ENCODE measurements around the gene RTL9.
"Not testable (repeated sequence)": the region's sequence is repeated elsewhere in the genome, so short reads cannot be mapped to it uniquely, and the experiment has no call there.

Gene RTL9

DNA sequence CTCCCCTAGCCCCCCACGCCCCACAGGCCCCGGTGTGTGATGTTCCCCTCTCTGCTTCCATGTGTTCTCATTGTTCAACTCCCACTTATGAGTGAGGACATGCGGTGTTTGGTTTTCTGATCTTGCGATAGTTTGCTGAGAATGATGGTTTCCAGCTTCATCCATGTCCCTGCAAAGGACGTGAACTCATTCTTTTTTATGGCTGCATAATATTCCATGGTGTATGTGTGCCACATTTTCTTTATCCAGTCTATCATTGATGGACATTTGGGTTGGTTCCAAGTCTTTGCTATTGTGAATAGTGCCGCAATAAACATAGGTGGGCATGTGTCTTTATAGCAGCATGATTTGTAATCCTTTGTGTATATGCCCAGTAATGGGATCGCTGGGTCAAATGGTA is 47.6 kb downstream of the RTL9 start:
- DNase-seq (ENCODE audit: low read depth), result not testable (repeated sequence)

GRCh38 chrX:110406822-110407221 is 48.2 kb downstream of the RTL9 start:
- no peak for DNase-seq (ENCODE audit: low read depth)

GRCh38 chrX:110407910-110408545 is 49.4 kb downstream of the RTL9 start:
- DNase-seq (ENCODE audit: low read depth), result no peak
